Trophoblast cell (in vitro differentiated cells and primary cell): ENCODE data around the gene ZNF333.

Source experiments
- DNase-seq, 2 donors: peaks; one replicate each; pipeline ENCODE4 v3.0.0-alpha.2; 2016
- H2AFZ ChIP-seq: 2 replicates; pipeline ENCODE4 v1.6.1; 2013; ENCODE audit warnings: low read length, moderate library complexity, mild to moderate bottlenecking; ENCODE audit not compliant: insufficient read depth, poor library complexity
- H2AK5ac ChIP-seq: 2 replicates; pipeline ENCODE4 v1.6.1; 2013; ENCODE audit warnings: mild to moderate bottlenecking, low read length
- H2BK120ac ChIP-seq: 2 replicates; pipeline ENCODE4 v1.6.1; 2013; ENCODE audit warnings: low read length, mild to moderate bottlenecking, moderate library complexity; ENCODE audit not compliant: insufficient read depth, poor library complexity
- H2BK12ac ChIP-seq: 2 replicates; pipeline ENCODE4 v1.6.1; 2013; ENCODE audit warnings: mild to moderate bottlenecking, low read length, moderate library complexity
- H2BK5ac ChIP-seq: 2 replicates; pipeline ENCODE4 v1.6.1; 2013; ENCODE audit warnings: low read length, low read depth, moderate library complexity, mild to moderate bottlenecking; ENCODE audit not compliant: poor library complexity
- H3K14ac ChIP-seq: 2 replicates; pipeline ENCODE4 v1.6.1; 2013; ENCODE audit warnings: mild to moderate bottlenecking, low read length
- H3K18ac ChIP-seq: 2 replicates; pipeline ENCODE4 v1.6.1; 2013; ENCODE audit warnings: mild to moderate bottlenecking, low read length
- H3K23ac ChIP-seq: 2 replicates; pipeline ENCODE4 v1.6.1; 2013; ENCODE audit warnings: low read length
- H3K27ac ChIP-seq: 2 replicates; pipeline ENCODE4 v1.5.1; 2013; ENCODE audit warnings: low read depth, mild to moderate bottlenecking, inconsistent platforms, low read length, moderate library complexity
- H3K27me3 ChIP-seq: 2 replicates; pipeline ENCODE4 v1.6.1; 2013; ENCODE audit warnings: inconsistent platforms, mild to moderate bottlenecking, low read length, moderate library complexity; ENCODE audit not compliant: insufficient read depth
- H3K36me3 ChIP-seq, 2 experiments: 1 replicate in 1 of 2; 2 replicates in 1 of 2; pipeline ENCODE4 v1.6.1; 2013; ENCODE audit warnings: low read length in 2 of 2, mild to moderate bottlenecking in 2 of 2, moderate library complexity in 1 of 2; ENCODE audit not compliant: insufficient read depth in 2 of 2, control insufficient read depth in 1 of 2
- H3K4ac ChIP-seq: 2 replicates; pipeline ENCODE4 v1.6.1; 2013; ENCODE audit warnings: low read depth, mild to moderate bottlenecking, low read length, moderate library complexity
- H3K4me1 ChIP-seq, 2 experiments: 1 replicate in 1 of 2; 2 replicates in 1 of 2; pipeline ENCODE4 v1.6.1; 2013; ENCODE audit warnings: low read length in 2 of 2, mild to moderate bottlenecking in 2 of 2, moderate library complexity in 1 of 2; ENCODE audit not compliant: insufficient read depth in 2 of 2, control insufficient read depth in 1 of 2
- H3K4me2 ChIP-seq: 2 replicates; pipeline ENCODE4 v1.6.1; 2013; ENCODE audit warnings: inconsistent platforms, mild to moderate bottlenecking, low read length, moderate library complexity
- H3K4me3 ChIP-seq: 2 replicates; pipeline ENCODE4 v1.5.1; 2013; ENCODE audit warnings: mild to moderate bottlenecking, low read depth, low read length, inconsistent platforms
- H3K79me1 ChIP-seq: one replicate; pipeline ENCODE4 v1.6.1; 2013; ENCODE audit warnings: low read length
- H3K79me2 ChIP-seq: 2 replicates; pipeline ENCODE4 v1.6.1; 2013; ENCODE audit warnings: low read length, mild to moderate bottlenecking; ENCODE audit not compliant: control insufficient read depth, insufficient read depth, poor library complexity
- H3K9ac ChIP-seq: 2 replicates; pipeline ENCODE4 v1.6.1; 2013; ENCODE audit warnings: mild to moderate bottlenecking, low read length
- H3K9me3 ChIP-seq: 2 replicates; pipeline ENCODE4 v1.6.1; 2013; ENCODE audit warnings: low read depth, mild to moderate bottlenecking, control low read depth, inconsistent platforms, low read length; ENCODE audit not compliant: insufficient read depth
- H4K12ac ChIP-seq: 2 replicates; pipeline ENCODE4 v1.6.1; 2013; ENCODE audit warnings: low read depth, mild to moderate bottlenecking, low read length, moderate library complexity
- H4K8ac ChIP-seq: 2 replicates; pipeline ENCODE4 v1.6.1; 2013; ENCODE audit warnings: low read depth, mild to moderate bottlenecking, low read length, moderate library complexity
- H4K91ac ChIP-seq: one replicate; pipeline ENCODE4 v1.6.1; 2013; ENCODE audit warnings: low read depth, mild to moderate bottlenecking, low read length, moderate library complexity
- WGBS: extraction: QIAGEN DNeasy Blood & Tissue Kit; methylation state at CpG from one replicate; pipeline ENCODE4 v1.1.7; 2013; ENCODE audit warnings: missing lambda C conversion rate; ENCODE audit not compliant: insufficient read length, insufficient coverage; ENCODE audit errors: extremely low coverage; 5-methylcytosine and 5-hydroxymethylcytosine counted together

The ZNF333 gene

GRCh38 chr19:14682084-14682483, 7.8 kb upstream of the ZNF333 start:
- H3K27ac ChIP-seq, result no peak overlapping the region
- no peak overlapping the region for H3K18ac ChIP-seq
- no peak overlapping the region for H4K8ac ChIP-seq
- H2AFZ ChIP-seq, result no peak overlapping the region
- H4K91ac ChIP-seq, result no peak overlapping the region
- no peak overlapping the region for H2BK120ac ChIP-seq
- 100% methylated on average over 2 of the region's 2 CpGs for WGBS
- H3K36me3 ChIP-seq, result no peaks in the 10 kb centered on the region
- DNase-seq, result no peak
- peaks cover 4% of the 10 kb centered on the region for H3K9me3 ChIP-seq
- no peak overlapping the region for H3K14ac ChIP-seq
- H3K9ac ChIP-seq, result no peak overlapping the region
- no peak overlapping the region for H4K12ac ChIP-seq
- no peaks in the 10 kb centered on the region for H3K79me1 ChIP-seq
- H3K79me2 ChIP-seq, result no peaks in the 10 kb centered on the region
- H3K4me2 ChIP-seq, result no peak overlapping the region
- no peak overlapping the region for H3K4me3 ChIP-seq
- H2BK5ac ChIP-seq, result no peak overlapping the region
- H3K4me1 ChIP-seq, result no peaks in the 10 kb centered on the region
- H3K27me3 ChIP-seq, result no peaks in the 10 kb centered on the region
- H3K4ac ChIP-seq, result no peak overlapping the region
- H3K23ac ChIP-seq, result no peak overlapping the region
- no peak overlapping the region for H2AK5ac ChIP-seq
- no peak overlapping the region for H2BK12ac ChIP-seq

- Histone ChIP-seq H3K79me1 (no peaks in the 10 kb centered on the region), H2BK120ac (no peak overlapping the region), H3K9me3 (no peaks in the 10 kb centered on the region), H3K4me2 (no peak overlapping the region), H3K23ac (no peak overlapping the region), H4K12ac (no peak overlapping the region), H3K9ac (peak overlapping the region; percentile 43), H2AFZ (no peak overlapping the region), H3K36me3 (no peaks in the 10 kb centered on the region), H2AK5ac (no peak overlapping the region), H3K18ac (no peak overlapping the region), H3K4me1 (no peaks in the 10 kb centered on the region), H4K8ac (no peak overlapping the region), H3K27ac (no peak overlapping the region), H3K4me3 (no peak overlapping the region), H3K27me3 (no peaks in the 10 kb centered on the region), H2BK12ac (no peak overlapping the region), H4K91ac (no peak overlapping the region), H3K4ac (no peak overlapping the region), H2BK5ac (no peak overlapping the region), H3K79me2 (no peaks in the 10 kb centered on the region), H3K14ac (no peak overlapping the region)
- WGBS, result no CpG with 5 or more reads among the region's 3 CpGs
- DNase-seq, result peak in 1 of 2 donors; percentile 17
These were observed 6.4 kb upstream of the ZNF333 start for GRCh38 chr19:14683439-14683838.

DNA sequence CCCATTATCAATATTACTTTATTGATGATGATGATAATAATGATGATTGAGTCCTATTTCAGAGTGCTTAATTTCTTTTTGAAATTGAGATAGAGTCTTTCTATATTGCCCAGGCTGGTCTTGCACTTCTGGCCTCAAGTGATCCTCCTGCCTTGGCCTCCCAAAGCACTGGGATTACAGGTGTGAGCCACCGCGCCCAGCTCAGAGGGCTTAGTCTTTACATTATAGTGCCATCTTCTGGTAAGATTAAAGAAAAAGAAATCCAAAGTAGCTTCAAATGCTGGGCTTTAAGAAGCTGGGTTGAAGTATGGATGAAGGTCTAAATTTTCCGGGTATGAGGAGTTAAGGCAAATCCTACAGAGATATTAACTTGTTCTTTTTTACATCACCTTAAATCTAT, 3.4 kb upstream of the ZNF333 start:
- Histone ChIP-seq H2BK120ac (no peak overlapping the region), H2BK5ac (no peak overlapping the region), H3K27ac (no peak overlapping the region), H3K27me3 (no peaks in the 10 kb centered on the region), H3K9me3 (no peaks in the 10 kb centered on the region), H3K23ac (no peak overlapping the region), H3K4ac (no peak overlapping the region), H3K4me2 (no peak overlapping the region), H3K79me2 (peaks cover 3% of the 10 kb centered on the region), H3K79me1 (peaks cover 5% of the 10 kb centered on the region), H3K18ac (no peak overlapping the region), H2AFZ (no peak overlapping the region), H3K14ac (no peak overlapping the region), H4K8ac (no peak overlapping the region), H3K4me1 (no peaks in the 10 kb centered on the region), H2AK5ac (no peak overlapping the region), H4K12ac (no peak overlapping the region), H3K4me3 (no peak overlapping the region), H3K36me3 (no peaks in the 10 kb centered on the region), H3K9ac (no peak overlapping the region), H4K91ac (no peak overlapping the region), H2BK12ac (no peak overlapping the region)
- DNase-seq, result peak; percentile 14 to 68
- no CpG with 5 or more reads among the region's 3 CpGs for WGBS

DNA sequence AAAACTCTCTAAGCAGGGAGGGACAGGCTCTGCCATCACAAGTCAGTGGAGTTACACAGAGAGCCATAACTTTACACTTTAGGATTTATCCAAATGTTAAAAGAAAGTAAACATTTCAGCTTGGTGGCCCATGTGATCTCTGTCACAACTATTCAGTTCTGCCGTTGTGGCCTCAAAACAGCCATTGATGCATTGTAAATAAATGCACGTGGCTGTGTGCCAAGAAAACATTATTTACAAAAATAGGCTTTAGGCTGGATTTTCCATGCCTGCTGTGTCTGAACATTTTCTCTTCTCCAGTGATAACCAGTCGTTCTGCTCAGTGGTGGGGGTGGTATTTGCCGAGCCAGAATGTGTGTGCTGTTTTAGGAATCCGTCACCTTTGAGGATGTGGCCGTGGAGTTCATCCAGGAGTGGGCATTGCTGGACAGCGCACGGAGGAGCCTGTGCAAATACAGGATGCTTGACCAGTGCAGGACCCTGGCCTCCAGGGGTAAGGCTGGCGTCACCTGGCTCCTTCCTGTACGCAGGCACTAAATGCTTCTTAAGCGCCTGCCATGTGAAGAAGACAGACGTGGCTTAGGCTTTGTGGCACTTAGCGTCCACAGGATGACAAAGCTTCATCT, 4.9 kb downstream of the ZNF333 start:
- Histone ChIP-seq H3K9me3 (no peaks in the 10 kb centered on the region), H4K91ac (no peak overlapping the region), H3K27ac (no peak overlapping the region), H2AFZ (no peak overlapping the region), H3K4ac (no peak overlapping the region), H3K27me3 (no peaks in the 10 kb centered on the region), H2BK120ac (no peak overlapping the region), H2AK5ac (no peak overlapping the region), H3K4me3 (no peak overlapping the region), H3K4me1 (no peaks in the 10 kb centered on the region), H3K18ac (no peak overlapping the region), H2BK5ac (no peak overlapping the region), H3K4me2 (no peak overlapping the region), H4K8ac (no peak overlapping the region), H3K9ac (no peak overlapping the region), H3K14ac (no peak overlapping the region), H3K79me1 (peaks cover 4% of the 10 kb centered on the region), H3K79me2 (peaks cover 3% of the 10 kb centered on the region), H2BK12ac (no peak overlapping the region), H3K23ac (no peak overlapping the region), H4K12ac (no peak overlapping the region), H3K36me3 (peaks cover 15 to 24% of the 10 kb centered on the region in 2 experiments)
- WGBS, result no CpG with 5 or more reads among the region's 13 CpGs
- DNase-seq, result no peak
